HG03442 (cell line): Measurements from ENCODE around the gene CD52.

ENCODE experiments used
- ATAC-seq: cut with Tn5 transposase; IDR thresholded peaks from one replicate; pipeline ENCODE4 v1.9.1; 2021; ENCODE audit warnings: mild to moderate bottlenecking, moderate library complexity; ENCODE audit not compliant: unreplicated experiment

Gene CD52

DNA sequence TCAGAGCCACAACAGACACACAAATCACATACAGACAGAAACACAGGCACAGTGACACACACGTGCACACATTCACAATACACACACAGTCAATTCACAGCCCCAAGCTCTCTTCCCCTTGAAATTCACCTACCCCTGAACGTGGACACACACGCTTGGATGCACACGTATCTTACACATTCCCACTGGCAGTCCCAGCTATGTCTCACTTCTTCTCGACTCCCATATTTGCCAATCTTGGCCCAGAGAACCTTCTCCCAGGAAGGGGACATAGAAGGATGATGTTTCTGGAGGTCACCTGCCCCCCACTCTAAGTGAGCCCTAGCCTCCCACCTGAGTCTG lies 34.6 kb downstream of the CD52 start:
- no peak for ATAC-seq

DNA sequence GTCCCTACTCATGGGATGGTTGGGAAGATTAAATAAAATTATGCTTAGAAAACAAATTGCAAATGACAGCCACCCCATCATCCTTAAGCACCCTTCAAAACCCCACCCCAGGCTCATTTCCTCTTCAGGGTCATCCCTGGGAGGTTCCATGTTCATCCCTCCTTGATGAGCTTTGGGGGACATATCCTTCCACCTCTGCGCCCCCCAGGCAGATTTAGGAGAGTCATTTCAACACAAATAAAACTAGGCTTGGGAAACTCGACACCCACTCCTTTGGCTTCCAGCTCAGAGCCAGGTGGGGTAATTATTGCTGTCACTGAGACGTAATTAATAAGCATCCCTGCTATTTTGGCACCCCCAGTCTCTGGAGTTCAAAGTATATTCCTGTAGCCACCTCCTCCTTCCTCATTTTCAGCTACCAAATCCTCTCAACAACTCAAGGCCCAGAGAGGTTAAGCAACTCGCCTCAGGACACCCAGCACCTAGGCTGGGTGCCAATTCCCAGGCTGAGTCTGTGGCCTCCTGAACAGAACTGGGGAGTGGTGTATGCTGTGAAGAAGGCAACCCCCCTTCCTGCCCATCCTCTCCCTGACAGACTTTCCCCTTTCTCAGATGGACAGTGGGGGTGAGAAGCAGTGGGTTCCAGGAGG lies 35.6 kb downstream of the CD52 start:
- no peak for ATAC-seq

DNA sequence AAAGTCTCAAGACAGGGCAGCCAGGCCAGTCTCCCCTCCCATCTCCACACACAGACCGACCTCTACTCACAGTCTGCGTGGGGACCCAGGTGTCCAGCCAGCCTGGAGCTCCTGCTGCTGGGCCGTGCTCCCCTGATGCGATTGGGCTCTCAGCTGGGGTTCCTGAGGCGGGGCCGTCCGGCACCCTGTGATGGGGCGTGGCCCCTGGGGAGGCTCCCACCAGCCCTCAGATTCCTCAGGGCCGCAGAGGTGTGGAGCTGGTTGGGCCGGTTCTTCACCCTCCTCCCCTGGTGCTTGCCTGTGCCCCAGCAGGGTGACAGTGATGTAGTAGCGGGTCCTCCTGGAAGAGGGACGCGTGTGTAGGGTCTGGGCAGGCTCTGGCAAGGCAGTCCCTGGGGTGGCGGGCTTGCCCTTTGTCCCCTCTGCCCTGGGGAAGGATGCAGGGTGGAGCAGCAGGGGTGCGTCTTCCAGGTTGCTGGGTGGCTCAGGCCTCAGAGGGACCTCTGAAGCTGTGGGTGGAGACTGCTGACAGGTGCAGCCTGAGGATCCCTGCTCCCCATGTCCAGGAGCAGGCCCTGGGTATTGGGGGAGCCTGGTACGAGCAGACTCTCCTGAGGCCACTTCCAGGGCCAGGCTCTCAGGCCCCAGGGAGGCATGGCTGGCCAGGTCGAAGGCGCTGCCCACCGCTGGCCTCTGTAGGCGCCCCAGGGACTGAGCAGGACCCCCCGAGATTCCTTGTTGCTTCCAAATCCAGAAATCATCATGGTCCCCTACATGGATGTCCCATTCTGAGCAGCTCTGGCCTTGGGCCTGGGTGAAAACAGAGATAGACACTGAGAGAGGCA lies 36.4 kb downstream of the CD52 start, which contains the start of gene CRYBG2:
Gene CRYBG2 (minus strand): TSS at position 155 of the 845 bp plus-strand sequence. CDS start 7,473 bp downstream, outside the sequence.
- no peak for ATAC-seq

DNA sequence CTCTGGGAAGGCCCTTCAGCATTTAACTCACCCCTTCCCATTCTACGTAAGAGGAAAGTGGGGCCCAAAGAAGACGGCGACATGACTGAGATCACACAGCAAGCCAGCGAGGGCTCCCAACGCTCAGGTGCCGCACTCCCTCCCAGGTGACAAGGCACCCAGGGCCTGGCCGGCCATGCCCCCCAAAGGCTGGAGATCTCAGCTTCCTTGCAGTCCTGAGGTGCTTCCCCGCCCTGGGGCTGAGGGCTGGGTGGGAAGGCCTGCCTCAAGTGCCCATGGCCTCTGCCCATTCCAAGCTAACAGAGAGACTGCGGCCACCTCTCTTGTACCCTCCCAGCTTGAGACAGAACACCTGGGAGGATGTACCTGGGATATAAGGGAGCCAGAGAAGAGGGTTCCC lies 37.2 kb downstream of the CD52 start:
- ATAC-seq = no peak

DNA sequence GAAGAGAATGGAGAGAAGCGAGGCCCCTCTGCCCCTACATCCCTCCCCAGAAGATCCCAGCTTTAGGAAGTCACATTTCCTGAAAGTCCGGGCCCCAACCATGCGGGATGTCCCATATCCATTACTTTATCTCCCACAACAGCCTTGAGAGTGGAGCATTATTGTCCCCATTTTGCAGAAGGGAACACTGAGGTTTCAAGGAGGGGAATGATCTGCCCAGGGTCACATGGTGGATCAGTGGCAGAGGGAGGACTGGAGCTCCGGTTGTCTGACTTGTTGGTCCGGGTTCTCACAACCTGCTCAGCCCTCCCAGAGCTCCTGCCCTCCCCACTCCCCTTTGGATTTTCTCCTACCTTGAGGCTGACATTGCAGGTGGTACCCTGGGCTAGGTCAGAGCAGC lies 38.3 kb downstream of the CD52 start:
- no peak for ATAC-seq

DNA sequence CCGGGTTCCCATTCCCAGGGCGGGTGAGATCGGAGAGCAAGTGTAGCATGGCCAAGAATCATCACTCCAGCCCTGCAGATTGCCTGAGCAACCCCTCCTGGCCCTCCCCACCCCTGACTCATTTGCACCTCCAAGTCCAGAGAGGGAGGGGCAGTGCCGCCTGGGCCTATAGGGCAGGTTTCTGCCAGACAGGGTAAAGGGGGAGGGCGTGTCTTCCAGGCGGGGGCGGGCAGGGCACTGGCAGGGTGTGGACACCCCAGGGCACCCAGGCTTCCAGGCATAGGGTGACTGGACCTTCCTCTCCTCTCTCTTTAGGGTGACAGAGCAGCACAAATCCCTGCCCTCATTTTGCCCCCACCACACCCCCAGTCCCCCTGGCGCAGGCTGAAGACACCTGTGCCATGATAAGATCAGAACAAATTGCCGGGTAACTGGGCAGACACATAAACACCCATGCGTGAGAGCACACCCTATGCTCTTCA lies 39.4 kb downstream of the CD52 start:
- ATAC-seq = no peak

DNA sequence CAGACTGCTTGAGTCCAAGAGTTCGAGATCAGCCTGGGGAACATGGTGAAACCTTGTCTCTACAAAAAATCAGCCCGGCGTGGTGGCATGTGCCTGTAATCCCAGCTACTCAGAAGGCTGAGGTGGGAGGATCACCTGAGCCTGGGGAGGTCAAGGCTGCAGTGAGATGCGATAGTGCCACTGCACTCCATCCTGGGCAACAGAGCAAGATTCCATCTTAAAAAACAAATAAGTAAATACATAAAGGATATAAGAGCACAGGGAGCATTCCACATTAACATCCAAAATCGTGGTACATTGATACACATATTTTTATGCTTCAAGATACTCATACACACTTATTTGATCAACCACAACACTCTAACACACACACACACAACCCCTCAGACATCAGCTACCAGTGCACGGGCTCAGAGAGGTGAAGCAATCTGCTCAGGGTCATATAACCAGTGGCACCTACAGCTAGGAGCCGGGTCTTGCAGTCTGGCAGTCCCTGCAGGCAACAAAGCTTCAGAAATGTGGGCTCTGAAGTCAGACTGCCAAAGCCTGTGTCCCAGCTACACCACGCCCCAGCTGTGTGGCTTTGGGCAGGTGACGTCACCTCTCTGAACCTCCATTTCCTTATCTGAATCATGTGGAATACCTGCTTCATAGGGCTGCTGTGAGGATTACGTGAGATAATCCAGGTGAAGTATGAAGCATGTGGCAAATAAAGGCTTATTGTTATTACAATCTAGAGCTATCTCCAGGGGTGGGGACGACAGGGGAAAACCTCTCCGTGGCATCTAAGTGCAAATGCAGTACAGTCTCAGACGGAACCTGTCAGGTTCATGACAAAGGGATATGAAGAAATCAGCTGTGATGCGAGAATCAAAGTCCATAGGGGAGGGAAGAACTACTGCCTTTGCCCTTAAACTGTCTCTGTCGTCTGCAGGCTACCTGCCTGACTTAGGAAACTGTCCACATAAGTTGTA lies 40.9 kb downstream of the CD52 start:
- no peak for ATAC-seq

DNA sequence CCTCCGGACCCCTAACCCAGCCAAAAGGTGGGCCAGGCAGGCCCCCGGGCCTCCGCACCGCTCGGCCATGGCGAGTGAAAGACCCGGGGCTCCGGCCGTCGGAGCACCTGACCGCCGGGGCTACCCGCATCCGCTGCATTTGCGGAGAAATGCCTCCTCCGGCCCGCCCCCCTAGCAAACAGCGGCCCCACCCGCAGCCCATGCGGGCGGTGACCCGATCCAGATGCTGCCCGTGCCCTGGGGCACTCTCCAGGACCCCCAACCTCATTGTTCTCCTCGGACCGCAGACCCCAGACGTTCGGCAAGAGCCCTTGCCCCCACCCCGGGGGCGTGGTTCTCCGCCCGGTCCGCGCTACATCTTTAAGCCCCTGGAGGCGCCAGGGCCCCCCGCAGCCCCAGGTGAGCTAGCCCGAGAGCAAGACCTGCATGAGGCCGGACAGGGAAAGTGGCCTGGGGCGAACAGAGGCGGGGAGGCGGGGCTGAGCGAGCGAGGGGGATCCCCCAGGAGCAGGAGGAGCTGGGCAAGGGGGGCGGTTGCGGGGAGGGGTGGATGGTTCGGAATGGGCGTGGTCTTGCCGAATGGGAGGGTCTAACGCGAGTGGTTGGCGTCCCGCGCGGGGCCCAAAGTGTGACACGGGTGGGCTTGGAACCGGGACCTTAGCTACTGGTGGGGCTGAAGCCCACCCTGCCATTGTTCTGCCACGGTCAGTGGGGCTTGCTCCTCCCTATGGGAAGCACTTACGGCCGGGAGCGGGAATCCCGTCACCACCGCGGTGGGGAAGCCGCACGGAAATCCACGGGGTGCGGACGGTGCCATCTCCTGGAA lies 42.4 kb downstream of the CD52 start:
- ATAC-seq = no peak

DNA sequence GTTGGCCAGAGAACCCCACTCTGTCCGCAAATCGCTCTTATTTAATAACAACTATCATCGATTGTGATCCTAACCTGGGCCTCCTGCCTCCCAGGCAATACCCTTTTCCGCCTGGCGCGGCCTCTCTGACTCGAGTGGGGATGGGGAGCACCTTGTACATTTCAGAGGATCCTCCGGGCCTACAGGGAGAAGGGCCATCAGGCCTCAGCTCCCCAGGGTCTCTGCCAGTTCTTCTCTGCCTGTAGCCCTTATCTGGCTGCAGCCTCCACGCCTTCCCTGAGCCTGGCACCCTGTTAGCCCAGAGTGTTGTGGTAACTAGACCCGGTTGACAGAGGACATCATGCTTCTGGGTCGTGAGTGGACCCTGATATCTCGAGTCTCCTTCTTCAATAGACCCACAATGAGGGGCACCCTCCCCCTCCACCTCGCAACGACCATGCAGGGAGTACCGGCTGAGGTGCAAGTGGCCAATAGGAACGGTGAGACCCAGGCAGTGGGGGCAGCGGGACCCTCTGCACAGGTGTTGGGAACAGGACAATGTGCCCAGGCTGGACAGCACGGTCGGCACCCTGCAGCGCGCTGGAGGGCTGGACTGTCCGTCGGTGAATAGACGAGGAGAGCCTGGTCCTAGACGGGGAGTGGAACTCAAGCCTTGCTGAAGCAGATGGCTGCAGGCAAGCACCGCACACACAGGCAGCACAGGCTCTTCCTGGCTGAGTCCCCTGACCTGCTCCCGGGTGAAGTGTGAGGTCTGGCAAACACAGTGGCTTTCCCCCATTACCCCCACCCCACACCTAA lies 43.2 kb downstream of the CD52 start:
- ATAC-seq = no peak

DNA sequence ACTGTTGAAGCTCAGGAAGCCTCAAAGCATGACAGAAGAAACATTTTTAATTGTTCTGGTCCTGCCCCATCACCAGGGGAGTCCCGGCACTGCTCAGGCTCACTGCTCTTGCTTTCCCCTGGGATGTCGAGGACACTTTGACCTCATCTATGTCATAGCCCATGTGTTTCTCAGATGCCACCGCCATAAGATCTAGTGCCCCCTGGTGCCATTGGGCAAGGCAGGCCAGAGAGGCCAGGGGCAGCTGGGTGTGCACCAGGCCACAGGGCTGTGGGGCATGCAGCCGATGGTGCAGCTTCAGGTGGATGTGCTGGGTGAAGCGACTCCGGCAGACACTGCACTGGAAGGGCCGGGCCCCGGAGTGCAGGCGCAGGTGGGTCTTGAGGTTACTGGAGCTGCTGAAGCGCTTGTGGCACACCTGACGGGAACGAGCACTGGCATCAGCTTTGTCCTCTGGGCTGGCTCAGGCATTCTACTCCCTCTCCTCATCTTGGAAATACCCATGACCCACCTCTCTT lies 43.9 kb downstream of the CD52 start:
- no peak for ATAC-seq

DNA sequence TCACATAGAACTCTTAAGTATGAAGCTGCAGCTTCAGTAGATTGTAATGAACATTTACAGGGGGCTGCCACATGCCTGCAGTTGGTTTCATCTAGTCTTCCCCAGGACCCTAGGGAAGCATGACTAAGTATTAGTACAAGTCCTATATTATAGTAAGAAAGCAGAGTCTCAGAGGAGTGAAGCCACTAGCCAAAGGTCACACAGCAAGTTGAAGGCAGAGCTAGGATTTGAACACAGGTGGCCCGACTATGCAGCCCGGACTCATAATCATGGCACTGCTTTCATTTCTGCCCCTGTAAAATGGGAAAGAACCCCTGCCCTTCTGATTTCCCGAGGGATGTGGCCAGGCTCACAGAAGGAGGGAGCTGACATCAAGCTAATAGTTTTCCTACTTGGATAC lies 44.6 kb downstream of the CD52 start:
- ATAC-seq = no peak

DNA sequence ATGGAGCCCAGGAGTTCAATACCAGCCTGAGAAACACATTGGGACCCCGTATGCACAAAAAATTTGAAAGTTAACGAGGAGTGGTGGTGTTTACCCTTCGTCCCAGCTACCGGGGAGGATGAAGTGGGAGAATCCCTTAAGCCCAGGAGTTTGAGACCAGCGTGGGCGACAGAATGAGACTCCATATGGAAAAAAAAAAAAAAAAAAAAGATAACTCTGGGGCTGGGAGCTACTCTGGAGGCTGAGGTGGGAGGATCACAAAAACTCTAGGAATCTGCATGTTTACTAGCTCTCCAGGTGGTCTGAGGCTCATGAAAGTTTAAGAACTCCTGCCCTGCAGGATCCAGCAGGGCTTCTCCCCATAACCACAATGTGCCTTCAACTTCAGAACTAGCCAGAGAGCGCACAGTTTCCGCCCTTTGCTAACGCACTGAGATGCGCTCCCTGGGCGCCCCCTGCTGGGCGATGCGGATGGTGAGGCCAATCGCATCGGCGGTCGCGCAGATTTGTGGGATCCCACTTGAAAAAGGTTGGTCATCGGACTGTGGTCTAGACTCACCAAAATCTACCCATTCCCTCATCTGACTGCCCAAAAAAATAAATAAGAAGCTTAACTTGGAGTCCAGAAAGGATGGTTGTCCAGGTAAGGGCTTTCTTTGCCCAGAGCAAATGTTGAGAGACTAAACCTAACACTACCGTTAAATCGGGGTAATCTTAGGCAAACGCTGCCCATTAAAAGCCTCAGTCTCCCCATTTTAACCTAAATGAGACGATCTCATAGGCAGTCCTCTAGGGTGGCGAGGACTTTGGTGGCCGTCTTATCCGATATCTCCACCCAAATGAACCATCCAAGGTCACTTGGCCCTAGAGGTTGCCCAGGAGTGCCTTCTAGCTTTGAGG lies 46.0 kb downstream of the CD52 start:
- ATAC-seq = peak; percentile 43

DNA sequence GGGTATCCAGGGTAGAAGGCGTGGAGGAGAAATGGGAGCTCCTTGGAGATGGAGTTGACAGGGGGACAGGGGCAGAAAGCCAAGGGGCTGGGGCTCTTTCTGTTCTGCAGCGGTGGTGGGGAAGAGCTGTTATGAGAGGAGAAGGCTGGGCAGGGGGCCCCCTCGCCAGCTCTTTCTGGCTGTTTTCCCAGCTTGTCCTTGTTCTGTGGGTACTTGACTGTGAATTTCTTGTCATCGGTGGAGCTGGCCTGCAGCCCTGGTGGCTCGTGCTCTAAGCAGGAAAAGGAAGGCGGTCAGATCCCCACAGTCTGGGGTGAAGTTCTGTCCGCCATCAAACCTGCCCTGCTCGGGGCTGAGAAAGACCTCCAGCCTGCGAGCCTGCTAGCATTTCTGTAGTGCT lies 47.2 kb downstream of the CD52 start:
- no peak for ATAC-seq

DNA sequence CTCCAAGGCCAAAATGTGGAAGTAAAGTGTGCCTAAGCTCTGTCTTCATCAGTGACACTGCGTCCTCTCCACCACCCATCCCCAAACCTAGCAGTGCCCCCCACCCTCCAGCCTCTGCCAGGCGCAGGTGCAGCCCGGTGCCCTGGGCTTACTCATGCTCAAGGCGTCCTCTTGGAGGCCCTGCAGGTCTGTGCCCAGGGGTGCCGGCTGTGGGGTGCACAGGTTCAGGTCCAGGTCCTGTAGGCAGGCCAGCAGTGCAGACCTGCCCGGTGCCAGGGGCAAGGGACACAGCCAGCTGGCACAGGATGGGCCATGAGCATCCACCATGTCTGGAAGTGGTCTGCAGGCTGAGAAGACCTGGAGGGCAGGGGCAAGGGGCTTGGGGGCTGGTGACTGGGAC lies 49.7 kb downstream of the CD52 start:
- no peak for ATAC-seq

DNA sequence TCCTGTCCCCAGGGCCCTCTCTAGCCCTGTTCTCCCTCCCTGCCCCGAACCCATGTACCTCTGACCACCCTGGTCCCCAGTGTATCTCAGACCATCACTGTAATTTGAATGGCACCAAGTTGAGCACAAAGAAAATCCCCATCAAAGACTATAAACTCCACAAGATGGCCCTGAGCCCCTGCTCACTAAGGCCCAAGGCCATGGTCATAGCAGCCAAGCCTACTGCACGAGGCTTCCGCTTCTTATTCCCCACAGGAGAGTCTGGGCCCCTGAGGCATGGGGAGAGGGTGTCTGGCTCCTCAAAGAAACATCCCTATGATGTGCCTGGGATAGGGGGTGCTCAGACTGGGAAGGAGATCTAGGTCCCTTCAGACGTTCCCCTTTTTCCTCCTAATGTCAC lies 50.2 kb downstream of the CD52 start:
- no peak for ATAC-seq

DNA sequence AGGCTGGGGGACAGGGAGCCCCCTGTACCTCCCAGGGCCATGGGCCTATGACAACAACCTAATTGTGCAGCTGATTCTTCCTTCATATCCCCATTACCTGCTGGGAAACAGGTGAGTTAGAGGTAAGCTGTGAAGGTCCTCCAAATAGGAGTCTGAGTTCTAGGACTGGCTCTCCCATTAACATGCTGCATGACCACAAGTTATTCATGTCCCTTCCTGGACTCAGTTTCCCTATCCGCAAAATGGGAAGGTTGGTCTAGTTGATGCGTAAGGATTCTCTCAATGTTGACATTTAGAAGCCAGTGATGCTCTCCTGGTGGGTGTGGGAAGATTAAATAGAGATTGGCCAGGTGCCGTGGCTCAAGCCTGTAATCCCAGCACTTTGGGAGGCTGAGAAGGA lies 50.7 kb downstream of the CD52 start:
- ATAC-seq = no peak
